Liver (tissue), 9 donors: ENCODE results near the gene NFE2L1. TPM values are rescaled to one million over a fixed set of nuclear protein-coding genes. Genes with fewer than 3 reads are reported as not detected.

Experiments used
- DNase-seq: peaks from one replicate; pipeline ENCODE4 v3.0.0-alpha.2; 2017; ENCODE audit warnings: low spot score
- H3K27ac ChIP-seq, 2 donors: one replicate each; pipeline ENCODE4 v1.7.0; 2013; ENCODE audit warnings: inconsistent platforms in 2 of 2, low read length in 2 of 2, control low read depth in 1 of 2, low read depth in 1 of 2, mild to moderate bottlenecking in 1 of 2
- H3K27me3 ChIP-seq, 4 donors: one replicate each; pipeline versions ENCODE4 v1.6.1 to v1.7.0; 2013; ENCODE audit warnings: low read length in 3 of 4, inconsistent platforms in 1 of 4, mild to moderate bottlenecking in 1 of 4, moderate library complexity in 1 of 4; ENCODE audit not compliant: control insufficient read depth in 4 of 4, insufficient read depth in 4 of 4
- H3K36me3 ChIP-seq, 4 donors: one replicate each; pipeline versions ENCODE4 v1.6.1 to v1.7.0; 2013; ENCODE audit warnings: low read length in 3 of 4, mild to moderate bottlenecking in 3 of 4, low read depth in 1 of 4, moderate library complexity in 1 of 4; ENCODE audit not compliant: control insufficient read depth in 4 of 4, insufficient read depth in 3 of 4
- H3K4me1 ChIP-seq, 4 donors: one replicate each; pipeline versions ENCODE4 v1.6.1 to v1.7.0; 2013; ENCODE audit warnings: low read length in 3 of 4, mild to moderate bottlenecking in 3 of 4, moderate library complexity in 1 of 4; ENCODE audit not compliant: control insufficient read depth in 4 of 4, insufficient read depth in 4 of 4
- H3K4me3 ChIP-seq, 3 donors: one replicate each; pipeline versions ENCODE4 v1.6.1 to v1.7.0; 2013; ENCODE audit warnings: low read length in 3 of 3, control low read depth in 1 of 3, low read depth in 1 of 3, mild to moderate bottlenecking in 1 of 3
- H3K9ac ChIP-seq, 2 donors: one replicate each; pipeline ENCODE4 v1.7.0; 2013; ENCODE audit warnings: low read length in 2 of 2, mild to moderate bottlenecking in 2 of 2, moderate library complexity in 2 of 2, control low read depth in 1 of 2, low read depth in 1 of 2
- H3K9me3 ChIP-seq, 4 donors: one replicate each; pipeline versions ENCODE4 v1.6.1 to v1.7.0; 2013; ENCODE audit warnings: low read length in 3 of 4; ENCODE audit not compliant: control insufficient read depth in 4 of 4
- EGR1 ChIP-seq, 2 donors: IDR thresholded peaks; 2 replicates each; pipeline ENCODE4 v1.6.1; 2016 to 2018; ENCODE audit warnings: antibody characterized with exemption in 2 of 2, low read depth in 2 of 2
- FOXA1 ChIP-seq: IDR thresholded peaks from 2 replicates; pipeline ENCODE4 v1.6.1; 2016; ENCODE audit warnings: antibody characterized with exemption
- FOXA2 ChIP-seq: IDR thresholded peaks from 2 replicates; pipeline ENCODE4 v1.6.1; 2016; ENCODE audit warnings: antibody characterized with exemption
- GABPA ChIP-seq, 2 donors: IDR thresholded peaks in 1 of 2; conservative IDR thresholded peaks in 1 of 2; 2 replicates each; pipeline ENCODE4 v1.6.1; 2016; ENCODE audit warnings: antibody characterized with exemption in 2 of 2, mild to moderate bottlenecking in 1 of 2, moderate library complexity in 1 of 2
- HNF4A ChIP-seq, 2 donors: conservative IDR thresholded peaks; 2 replicates each; pipeline ENCODE4 v1.6.1; 2016; ENCODE audit warnings: antibody characterized with exemption in 2 of 2, mild to moderate bottlenecking in 2 of 2
- HNF4G ChIP-seq: IDR thresholded peaks from 2 replicates; pipeline ENCODE4 v1.6.1; 2016; ENCODE audit warnings: antibody characterized with exemption
- JUND ChIP-seq, 2 donors: IDR thresholded peaks; 2 replicates each; pipeline ENCODE4 v1.6.1; 2016; ENCODE audit warnings: antibody characterized with exemption in 2 of 2
- NR2F2 ChIP-seq: IDR thresholded peaks from 2 replicates; pipeline ENCODE4 v1.6.1; 2016; ENCODE audit warnings: antibody characterized with exemption
- RAD21 ChIP-seq, 2 donors: IDR thresholded peaks; 2 replicates each; pipeline ENCODE4 v1.6.1; 2016; ENCODE audit warnings: antibody characterized with exemption in 2 of 2, mild to moderate bottlenecking in 2 of 2
- RXRA ChIP-seq, 2 donors: IDR thresholded peaks; 2 replicates each; pipeline ENCODE4 v1.6.1; 2017 to 2018; ENCODE audit warnings: antibody characterized with exemption in 2 of 2, mild to moderate bottlenecking in 1 of 2
- SP1 ChIP-seq: IDR thresholded peaks from 2 replicates; pipeline ENCODE4 v1.6.1; 2018; ENCODE audit warnings: antibody characterized with exemption, mild to moderate bottlenecking
- TAF1 ChIP-seq: conservative IDR thresholded peaks from 2 replicates; pipeline ENCODE4 v1.6.1; 2016; ENCODE audit warnings: antibody characterized with exemption, mild to moderate bottlenecking
- YY1 ChIP-seq: IDR thresholded peaks from 2 replicates; pipeline ENCODE4 v1.6.1; 2016; ENCODE audit warnings: antibody characterized with exemption, mild to moderate bottlenecking
- WGBS: extraction: QIAGEN DNeasy Blood & Tissue Kit; methylation state at CpG from one replicate; pipeline ENCODE4 v1.1.7; 2013; 5-methylcytosine and 5-hydroxymethylcytosine counted together
- polyA plus RNA-seq, 2 donors: library from polyadenylated mRNA; stranded (reverse) in 1 of 2; unstranded in 1 of 2; fragments of 200-250 nt in 1 of 2; fragments of >200 nt in 1 of 2; fragmentation: Nextera tagmentation in 1 of 2; extraction: Ambion mirVana in 1 of 2; gene quantifications; one replicate each; pipeline versions ENCODE4 v1.2.1 to v1.2.3, GENCODE V29; 2013 to 2015
- total RNA-seq, 2 donors: library from RNA; depleted of rRNA; stranded (reverse); fragments of >200 nt; gene quantifications; one replicate each; pipeline ENCODE4 v1.2.3, GENCODE V29; 2014
- TF ChIP-seq, protein P1 (sequence below): IDR thresholded peaks from 2 replicates; pipeline ENCODE4 v1.6.1; 2016; ENCODE audit warnings: antibody characterized with exemption
- TF ChIP-seq, protein P2 (sequence below): fragments of 150-350 bp; IDR thresholded peaks from 2 replicates; pipeline ENCODE4 v1.5.1; 2017; ENCODE audit warnings: improper control_type of control experiment, low read depth, low read length; ENCODE audit not compliant: missing input control
- TF ChIP-seq, protein P3 (sequence below): IDR thresholded peaks from 2 replicates; pipeline ENCODE4 v1.6.1; 2016; ENCODE audit warnings: antibody characterized with exemption, mild to moderate bottlenecking
- TF ChIP-seq, protein P4 (sequence below): IDR thresholded peaks from 2 replicates; pipeline ENCODE4 v1.6.1; 2016; ENCODE audit warnings: antibody characterized with exemption
- TF ChIP-seq, protein P5 (sequence below): IDR thresholded peaks from 2 replicates; pipeline ENCODE4 v1.6.1; 2016; ENCODE audit warnings: antibody characterized with exemption
- donor health status: healthy.
- donor health status: healthy.
- donor health status: healthy.
- donor health status: healthy.
- donor health status: healthy.

NFE2L1 gene
- total and polyA plus RNA-seq, 4 donors, result 14.3 to 79.5 (median 57.6) TPM

DNA sequence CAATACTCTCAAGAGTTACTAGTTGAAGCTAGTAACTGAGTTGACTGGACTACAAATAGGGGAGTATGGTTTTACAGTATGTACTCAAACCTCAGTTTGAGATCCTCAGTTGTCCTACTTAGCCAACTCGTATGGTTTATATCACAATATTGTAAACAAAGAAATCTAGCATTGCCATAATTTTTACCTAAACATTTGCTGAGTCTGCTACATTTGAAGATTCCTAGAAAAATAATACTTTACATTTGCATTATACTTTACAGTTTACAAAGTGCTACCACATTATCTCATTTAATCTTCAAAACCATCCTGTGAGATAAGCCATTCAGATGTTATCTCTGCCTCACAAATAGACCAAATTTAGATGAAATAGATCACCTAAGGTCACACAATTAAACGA, 36.8 kb downstream of the NFE2L1 start:
- no peak for DNase-seq
- Histone ChIP-seq H3K27me3 (no peaks in the 10 kb centered on the region), H3K9me3 (no peaks in the 10 kb centered on the region), H3K4me3 (no peak overlapping the region), H3K27ac (no peak overlapping the region), H3K36me3 (no peaks in the 10 kb centered on the region), H3K9ac (no peak overlapping the region), H3K4me1 (peaks cover 3 to 12% (median 6%) of the 10 kb centered on the region in 4 donors)
- no peak for TF ChIP-seq SP1
- TF ChIP-seq, protein P1, sequence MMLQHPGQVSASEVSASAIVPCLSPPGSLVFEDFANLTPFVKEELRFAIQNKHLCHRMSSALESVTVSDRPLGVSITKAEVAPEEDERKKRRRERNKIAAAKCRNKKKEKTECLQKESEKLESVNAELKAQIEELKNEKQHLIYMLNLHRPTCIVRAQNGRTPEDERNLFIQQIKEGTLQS, result no peak
- WGBS, result 59% methylated on average over 2 of the region's 2 CpGs

DNA sequence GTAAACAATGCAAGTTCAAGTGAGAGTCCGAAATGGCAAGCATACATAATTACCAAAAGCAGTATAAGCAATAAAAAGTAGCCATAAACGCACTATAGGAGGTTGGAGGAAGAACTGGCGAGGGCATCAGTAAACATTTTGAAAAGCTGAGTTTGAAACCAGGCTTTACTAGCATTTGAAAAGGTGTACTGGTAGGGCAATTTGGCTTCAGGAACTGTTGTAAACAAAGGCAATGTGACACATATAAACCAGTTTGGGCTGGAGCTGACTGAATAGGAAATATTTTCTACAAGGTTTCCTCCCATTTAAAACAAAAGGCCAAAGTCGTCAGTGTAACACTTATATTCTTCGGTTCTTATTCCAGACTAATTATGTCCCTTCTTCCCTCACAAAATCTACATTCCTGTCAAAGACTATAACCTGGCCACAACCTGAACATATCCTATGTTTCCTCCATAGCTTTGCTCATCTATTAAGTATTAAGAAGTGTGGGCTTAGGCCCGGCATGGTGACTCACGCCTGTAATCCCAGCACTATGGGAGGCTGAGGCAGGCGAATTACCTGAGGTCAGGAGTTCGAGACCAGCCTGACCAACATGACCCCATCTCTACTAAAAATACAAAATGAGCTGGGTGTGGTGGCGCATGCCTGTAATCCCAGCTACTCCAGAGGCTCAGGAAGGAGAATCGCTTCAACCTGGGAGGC, 45.3 kb downstream of the NFE2L1 start:
- H3K9me3 ChIP-seq, result no peaks in the 10 kb centered on the region
- TF ChIP-seq, protein P2, sequence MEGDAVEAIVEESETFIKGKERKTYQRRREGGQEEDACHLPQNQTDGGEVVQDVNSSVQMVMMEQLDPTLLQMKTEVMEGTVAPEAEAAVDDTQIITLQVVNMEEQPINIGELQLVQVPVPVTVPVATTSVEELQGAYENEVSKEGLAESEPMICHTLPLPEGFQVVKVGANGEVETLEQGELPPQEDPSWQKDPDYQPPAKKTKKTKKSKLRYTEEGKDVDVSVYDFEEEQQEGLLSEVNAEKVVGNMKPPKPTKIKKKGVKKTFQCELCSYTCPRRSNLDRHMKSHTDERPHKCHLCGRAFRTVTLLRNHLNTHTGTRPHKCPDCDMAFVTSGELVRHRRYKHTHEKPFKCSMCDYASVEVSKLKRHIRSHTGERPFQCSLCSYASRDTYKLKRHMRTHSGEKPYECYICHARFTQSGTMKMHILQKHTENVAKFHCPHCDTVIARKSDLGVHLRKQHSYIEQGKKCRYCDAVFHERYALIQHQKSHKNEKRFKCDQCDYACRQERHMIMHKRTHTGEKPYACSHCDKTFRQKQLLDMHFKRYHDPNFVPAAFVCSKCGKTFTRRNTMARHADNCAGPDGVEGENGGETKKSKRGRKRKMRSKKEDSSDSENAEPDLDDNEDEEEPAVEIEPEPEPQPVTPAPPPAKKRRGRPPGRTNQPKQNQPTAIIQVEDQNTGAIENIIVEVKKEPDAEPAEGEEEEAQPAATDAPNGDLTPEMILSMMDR, result no peak
- no peak for TF ChIP-seq SP1
- TF ChIP-seq JUND (IDR thresholded peaks at IDR 0.05), result no peak
- TF ChIP-seq EGR1 (IDR thresholded peaks at IDR 0.05; ENCODE audit: low read depth in 2 of 2), result no peak
- no peak for TF ChIP-seq HNF4G
- no peak for TF ChIP-seq TAF1
- TF ChIP-seq, protein P3, sequence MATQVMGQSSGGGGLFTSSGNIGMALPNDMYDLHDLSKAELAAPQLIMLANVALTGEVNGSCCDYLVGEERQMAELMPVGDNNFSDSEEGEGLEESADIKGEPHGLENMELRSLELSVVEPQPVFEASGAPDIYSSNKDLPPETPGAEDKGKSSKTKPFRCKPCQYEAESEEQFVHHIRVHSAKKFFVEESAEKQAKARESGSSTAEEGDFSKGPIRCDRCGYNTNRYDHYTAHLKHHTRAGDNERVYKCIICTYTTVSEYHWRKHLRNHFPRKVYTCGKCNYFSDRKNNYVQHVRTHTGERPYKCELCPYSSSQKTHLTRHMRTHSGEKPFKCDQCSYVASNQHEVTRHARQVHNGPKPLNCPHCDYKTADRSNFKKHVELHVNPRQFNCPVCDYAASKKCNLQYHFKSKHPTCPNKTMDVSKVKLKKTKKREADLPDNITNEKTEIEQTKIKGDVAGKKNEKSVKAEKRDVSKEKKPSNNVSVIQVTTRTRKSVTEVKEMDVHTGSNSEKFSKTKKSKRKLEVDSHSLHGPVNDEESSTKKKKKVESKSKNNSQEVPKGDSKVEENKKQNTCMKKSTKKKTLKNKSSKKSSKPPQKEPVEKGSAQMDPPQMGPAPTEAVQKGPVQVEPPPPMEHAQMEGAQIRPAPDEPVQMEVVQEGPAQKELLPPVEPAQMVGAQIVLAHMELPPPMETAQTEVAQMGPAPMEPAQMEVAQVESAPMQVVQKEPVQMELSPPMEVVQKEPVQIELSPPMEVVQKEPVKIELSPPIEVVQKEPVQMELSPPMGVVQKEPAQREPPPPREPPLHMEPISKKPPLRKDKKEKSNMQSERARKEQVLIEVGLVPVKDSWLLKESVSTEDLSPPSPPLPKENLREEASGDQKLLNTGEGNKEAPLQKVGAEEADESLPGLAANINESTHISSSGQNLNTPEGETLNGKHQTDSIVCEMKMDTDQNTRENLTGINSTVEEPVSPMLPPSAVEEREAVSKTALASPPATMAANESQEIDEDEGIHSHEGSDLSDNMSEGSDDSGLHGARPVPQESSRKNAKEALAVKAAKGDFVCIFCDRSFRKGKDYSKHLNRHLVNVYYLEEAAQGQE, result no peak
- TF ChIP-seq GABPA (IDR thresholded peaks at IDR 0.05 in 1 of 2, conservative IDR thresholded peaks at IDR 0.05 in 1 of 2), result no peak
- no peak for TF ChIP-seq NR2F2
- no peak for TF ChIP-seq HNF4A (conservative IDR thresholded peaks at IDR 0.05)
- TF ChIP-seq FOXA2, result no peak
- TF ChIP-seq YY1, result no peak
- TF ChIP-seq, protein P1, result no peak
- TF ChIP-seq, protein P4, sequence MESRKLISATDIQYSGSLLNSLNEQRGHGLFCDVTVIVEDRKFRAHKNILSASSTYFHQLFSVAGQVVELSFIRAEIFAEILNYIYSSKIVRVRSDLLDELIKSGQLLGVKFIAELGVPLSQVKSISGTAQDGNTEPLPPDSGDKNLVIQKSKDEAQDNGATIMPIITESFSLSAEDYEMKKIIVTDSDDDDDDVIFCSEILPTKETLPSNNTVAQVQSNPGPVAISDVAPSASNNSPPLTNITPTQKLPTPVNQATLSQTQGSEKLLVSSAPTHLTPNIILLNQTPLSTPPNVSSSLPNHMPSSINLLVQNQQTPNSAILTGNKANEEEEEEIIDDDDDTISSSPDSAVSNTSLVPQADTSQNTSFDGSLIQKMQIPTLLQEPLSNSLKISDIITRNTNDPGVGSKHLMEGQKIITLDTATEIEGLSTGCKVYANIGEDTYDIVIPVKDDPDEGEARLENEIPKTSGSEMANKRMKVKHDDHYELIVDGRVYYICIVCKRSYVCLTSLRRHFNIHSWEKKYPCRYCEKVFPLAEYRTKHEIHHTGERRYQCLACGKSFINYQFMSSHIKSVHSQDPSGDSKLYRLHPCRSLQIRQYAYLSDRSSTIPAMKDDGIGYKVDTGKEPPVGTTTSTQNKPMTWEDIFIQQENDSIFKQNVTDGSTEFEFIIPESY, result no peak
- no peak for TF ChIP-seq RXRA (IDR thresholded peaks at IDR 0.05)
- TF ChIP-seq, protein P5, sequence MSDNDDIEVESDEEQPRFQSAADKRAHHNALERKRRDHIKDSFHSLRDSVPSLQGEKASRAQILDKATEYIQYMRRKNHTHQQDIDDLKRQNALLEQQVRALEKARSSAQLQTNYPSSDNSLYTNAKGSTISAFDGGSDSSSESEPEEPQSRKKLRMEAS, result no peak
- TF ChIP-seq FOXA1, result no peak
- TF ChIP-seq RAD21 (IDR thresholded peaks at IDR 0.05), result no peak
- 87% methylated on average over 11 of the region's 11 CpGs for WGBS
- no peak overlapping the region for H3K27ac ChIP-seq
- no peak overlapping the region for H3K4me3 ChIP-seq
- H3K9ac ChIP-seq, result no peak overlapping the region
- no peak for DNase-seq
- peaks cover 0 to 5% (median 0%) of the 10 kb centered on the region in 4 donors for H3K4me1 ChIP-seq
- H3K36me3 ChIP-seq, result peaks cover 0 to 3% (median 0%) of the 10 kb centered on the region in 4 donors
- no peaks in the 10 kb centered on the region for H3K27me3 ChIP-seq
